H1 (cell line): ENCODE data around the gene FLRT2. TPM values are rescaled to one million over a fixed set of nuclear protein-coding genes. Genes with fewer than 3 reads are reported as not detected.

Experiments used
- CTCF ChIA-PET: fragments of 300-600 bp; sonication (Branson Sonifier 250); formaldehyde crosslinking; loops from one replicate; lab custom pipeline; 2021; ENCODE audit not compliant: partially characterized antibody; lab: Charles Lee
- POLR2A ChIA-PET: fragments of 300-600 bp; sonication (Branson Sonifier 250); formaldehyde crosslinking; loops from one replicate; lab custom pipeline; 2021; ENCODE audit warnings: inconsistent platforms; ENCODE audit not compliant: partially characterized antibody; lab: Charles Lee
- DNase-seq, 2 experiments: peaks; one replicate each; pipeline versions ENCODE4 v3.0.0 to v3.0.0-alpha.2; 2010 to 2022; ENCODE audit warnings: low spot score in 2 of 2, low read depth in 1 of 2, mixed read lengths in 1 of 2
- FAIRE-seq: peaks from 2 replicates; lab custom pipeline; 2011; peaks lifted over from hg19 to GRCh38; lab: Jason Lieb, UNC
- H2AFZ ChIP-seq: 2 replicates; pipeline ENCODE4 v1.8.1; 2012; ENCODE audit warnings: low read length, inconsistent platforms
- H2AK5ac ChIP-seq: 2 replicates; pipeline ENCODE4 v1.6.1; 2013; ENCODE audit warnings: low read depth, low read length
- H2BK120ac ChIP-seq: replicated peaks from 2 replicates; pipeline ENCODE3; 2013; ENCODE audit warnings: low read depth, low read length, inconsistent platforms
- H2BK12ac ChIP-seq: 2 replicates; pipeline ENCODE4 v1.6.1; 2013; ENCODE audit warnings: low read depth, low read length
- H2BK15ac ChIP-seq: 2 replicates; pipeline ENCODE4 v1.6.1; 2013; ENCODE audit warnings: low read length
- H2BK20ac ChIP-seq: 2 replicates; pipeline ENCODE4 v1.6.1; 2013; ENCODE audit warnings: low read length
- H2BK5ac ChIP-seq: 2 replicates; pipeline ENCODE4 v1.6.1; 2013; ENCODE audit warnings: low read depth, low read length
- H3K14ac ChIP-seq: 2 replicates; pipeline ENCODE4 v1.6.1; 2013; ENCODE audit warnings: inconsistent platforms; ENCODE audit not compliant: insufficient read length
- H3K18ac ChIP-seq: 2 replicates; pipeline ENCODE4 v1.6.1; 2013; ENCODE audit warnings: low read length; ENCODE audit errors: extremely low read depth
- H3K23ac ChIP-seq: 2 replicates; pipeline ENCODE4 v1.6.1; 2013; ENCODE audit warnings: inconsistent platforms; ENCODE audit not compliant: insufficient read length
- H3K23me2 ChIP-seq: 2 replicates; pipeline ENCODE4 v1.6.1; 2013; ENCODE audit warnings: low read depth, low read length
- H3K27ac ChIP-seq: 2 replicates; pipeline ENCODE4 v1.6.1; 2011; ENCODE audit warnings: low read depth, low read length, inconsistent platforms
- H3K27me3 ChIP-seq, 4 experiments: replicated peaks in 1 of 4; 1 replicate in 1 of 4; 2 replicates in 3 of 4; pipeline versions ENCODE4 v1.6.1 to v1.8.1; 2011 to 2013; ENCODE audit warnings: low read length in 3 of 4, mild to moderate bottlenecking in 3 of 4, inconsistent platforms in 2 of 4, mixed read lengths in 2 of 4, moderate library complexity in 1 of 4; ENCODE audit not compliant: control insufficient read depth in 3 of 4, insufficient read depth in 3 of 4; ENCODE audit errors: extremely low read depth in 1 of 4
- H3K36me3 ChIP-seq, 4 experiments: 2 replicates each; pipeline versions ENCODE4 v1.6.1 to v1.8.1; 2011 to 2013; ENCODE audit warnings: mild to moderate bottlenecking in 4 of 4, low read length in 3 of 4, moderate library complexity in 2 of 4, control low read depth in 1 of 4, inconsistent platforms in 1 of 4; ENCODE audit not compliant: insufficient read depth in 4 of 4, control insufficient read depth in 2 of 4
- H3K4ac ChIP-seq: replicated peaks from 2 replicates; pipeline ENCODE3; 2013; ENCODE audit warnings: low read length, low read depth, mixed read lengths, inconsistent platforms; ENCODE audit not compliant: insufficient read length
- H3K4me1 ChIP-seq, 4 experiments: replicated peaks in 1 of 4; 1 replicate in 1 of 4; 2 replicates in 3 of 4; pipeline versions ENCODE4 v1.6.1 to v1.8.1; 2011 to 2013; ENCODE audit warnings: low read length in 3 of 4, inconsistent platforms in 2 of 4, mixed read lengths in 1 of 4; ENCODE audit not compliant: insufficient read depth in 4 of 4, control insufficient read depth in 3 of 4
- H3K4me2 ChIP-seq, 2 experiments: 2 replicates each; pipeline versions ENCODE4 v1.6.1 to v1.8.1; 2011 to 2013; ENCODE audit warnings: low read depth in 2 of 2, low read length in 2 of 2, control low read depth in 1 of 2, inconsistent platforms in 1 of 2, mild to moderate bottlenecking in 1 of 2; ENCODE audit not compliant: insufficient read depth in 1 of 2
- H3K4me3 ChIP-seq, 4 experiments: fragments of 200-600, 300-600 bp in 1 of 4; sonication (generic), shearing (Covaris generic), sonication (Bioruptor Twin) in 1 of 4; 2 replicates each; pipeline versions ENCODE4 v1.5.1 to v1.8.1; 2011 to 2016; ENCODE audit warnings: low read length in 4 of 4, low read depth in 3 of 4, control low read depth in 2 of 4, inconsistent platforms in 2 of 4, mild to moderate bottlenecking in 2 of 4, mixed read lengths in 1 of 4, moderate library complexity in 1 of 4; ENCODE audit not compliant: insufficient read depth in 2 of 4; ENCODE audit errors: extremely low read depth in 1 of 4
- H3K56ac ChIP-seq: replicated peaks from 2 replicates; pipeline ENCODE3; 2013; ENCODE audit warnings: low read depth, mild to moderate bottlenecking, mixed read lengths, low read length, inconsistent platforms; ENCODE audit not compliant: insufficient read length
- H3K79me1 ChIP-seq: 2 replicates; pipeline ENCODE4 v1.6.1; 2013; ENCODE audit warnings: low read depth, low read length, control low read depth
- H3K79me2 ChIP-seq, 2 experiments: 2 replicates each; pipeline versions ENCODE4 v1.6.1 to v1.8.1; 2012 to 2013; ENCODE audit warnings: low read length in 2 of 2, mild to moderate bottlenecking in 2 of 2, inconsistent platforms in 1 of 2; ENCODE audit not compliant: insufficient read depth in 2 of 2, control insufficient read depth in 1 of 2
- H3K9ac ChIP-seq, 4 experiments: replicated peaks in 1 of 4; 1 replicate in 1 of 4; 2 replicates in 3 of 4; pipeline versions ENCODE4 v1.6.1 to v1.8.1; 2011 to 2013; ENCODE audit warnings: low read depth in 3 of 4, low read length in 3 of 4, control low read depth in 2 of 4, mild to moderate bottlenecking in 2 of 4, moderate library complexity in 2 of 4, inconsistent platforms in 1 of 4; ENCODE audit errors: extremely low read depth in 1 of 4
- H3K9me3 ChIP-seq, 2 experiments: 2 replicates each; pipeline versions ENCODE4 v1.6.1 to v1.8.1; 2012 to 2013; ENCODE audit warnings: mild to moderate bottlenecking in 2 of 2, moderate library complexity in 2 of 2, control low read depth in 1 of 2, inconsistent platforms in 1 of 2, low read depth in 1 of 2, low read length in 1 of 2, mixed read lengths in 1 of 2; ENCODE audit not compliant: insufficient read depth in 2 of 2
- H4K20me1 ChIP-seq, 2 experiments: replicated peaks in 1 of 2; 2 replicates each; pipeline versions ENCODE3 to v1.8.1; 2011 to 2013; ENCODE audit warnings: inconsistent platforms in 2 of 2, low read length in 2 of 2, mild to moderate bottlenecking in 1 of 2; ENCODE audit not compliant: insufficient read depth in 2 of 2, control insufficient read depth in 1 of 2
- H4K5ac ChIP-seq: 2 replicates; pipeline ENCODE4 v1.6.1; 2013; ENCODE audit warnings: low read length, low read depth, mixed read lengths, inconsistent platforms; ENCODE audit not compliant: insufficient read length
- H4K8ac ChIP-seq: 2 replicates; pipeline ENCODE4 v1.8.0; 2013; ENCODE audit warnings: mild to moderate bottlenecking, moderate library complexity, low read length, inconsistent platforms; ENCODE audit not compliant: insufficient read depth; ENCODE audit errors: extremely low read depth
- H4K91ac ChIP-seq: replicated peaks from 2 replicates; pipeline ENCODE3; 2013; ENCODE audit warnings: low read length, mixed read lengths, inconsistent platforms; ENCODE audit not compliant: insufficient read length
- CREB1 ChIP-seq: IDR thresholded peaks from 2 replicates; pipeline ENCODE4 v1.6.1; 2012; ENCODE audit warnings: inconsistent platforms
- WGBS, 2 experiments: shearing (Covaris generic) in 1 of 2; methylation state at CpG; one replicate each; pipeline versions ENCODE4 v1.1.6 to v1.1.7; 2013 to 2015; ENCODE audit warnings: low lambda C conversion rate in 2 of 2, mixed read lengths in 2 of 2, inconsistent platforms in 1 of 2, low coverage in 1 of 2, missing lambda C conversion rate in 1 of 2; ENCODE audit not compliant: insufficient replicate concordance in 2 of 2, insufficient coverage in 1 of 2, insufficient read length in 1 of 2; ENCODE audit errors: extremely low coverage in 1 of 2, missing lambda C conversion rate in 1 of 2; 5-methylcytosine and 5-hydroxymethylcytosine counted together
- polyA plus RNA-seq, 7 experiments: library from polyadenylated mRNA; depleted of rRNA in 3 of 7; stranded (reverse) in 5 of 7; unstranded in 2 of 7; fragments of >200 nt in 5 of 7; fragments of 200-250 nt in 2 of 7; gene quantifications; 1 replicate in 5 of 7; 2 replicates in 1 of 7; 4 replicates in 1 of 7; pipeline versions ENCODE4 v1.2.1 to v1.2.3, GENCODE V29; 2011 to 2013; ENCODE audit warnings: missing spikeins in 2 of 7, mixed read lengths in 2 of 7
- total RNA-seq: library from RNA; stranded (reverse); fragmentation: NEBNext Ultra II Directional; extraction: Animal tissue kit (Norgen Biotek cat#: 25700); gene quantifications from 2 replicates; pipeline ENCODE4 v1.2.1, GENCODE V29; 2021
- TF ChIP-seq, protein P1 (sequence below): IDR thresholded peaks from 2 replicates; pipeline ENCODE4 v1.6.1; 2011; ENCODE audit warnings: low read depth, mild to moderate bottlenecking, low read length; ENCODE audit not compliant: insufficient read depth

FLRT2 gene
- total and polyA plus RNA-seq, 2 of the 8 experiments (the other 6 are each of a cell fraction or from before 2014, with no cell fraction given) = 2.4 to 6.9 TPM

DNA sequence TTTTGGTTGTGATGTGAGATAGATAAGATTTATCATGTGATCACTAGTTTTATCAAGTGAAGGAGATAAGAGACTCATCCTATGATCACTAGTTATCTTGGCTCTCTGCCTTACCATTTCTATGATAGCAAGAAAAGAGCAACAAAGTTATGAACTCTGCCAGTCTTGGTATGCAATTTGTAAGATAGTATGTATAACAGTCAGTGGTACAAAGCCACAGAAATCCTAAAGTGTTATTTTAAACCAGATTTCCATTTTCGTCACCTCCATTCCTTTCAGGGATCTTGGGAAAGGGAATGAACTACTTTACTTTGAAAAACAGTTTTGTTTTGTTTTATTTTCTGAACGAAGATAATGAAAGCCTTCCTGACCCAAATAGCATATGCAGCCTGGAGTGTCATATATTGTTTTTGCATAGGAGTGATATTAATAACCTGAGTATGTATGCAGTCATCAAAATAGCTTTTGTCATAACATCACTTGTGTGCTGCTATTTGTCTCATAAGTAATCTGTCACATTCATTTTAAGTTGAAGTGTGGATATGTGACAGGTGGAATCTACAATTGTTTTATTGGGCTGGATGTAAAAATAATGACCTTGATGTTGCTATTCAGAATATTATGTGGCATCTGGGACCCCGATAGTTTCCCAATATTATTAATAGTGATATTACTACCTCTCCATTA is 35.0 kb downstream of the FLRT2 start:
- Histone ChIP-seq H3K27me3 (no peaks in the 10 kb centered on the region), H2BK120ac (no peak overlapping the region), H3K4me1 (peaks cover 0 to 4% (median 2%) of the 10 kb centered on the region in 4 experiments; a peak in 5 of 7 replicates), H2BK5ac (no peak overlapping the region), H3K14ac (no peak overlapping the region), H3K23ac (no peak overlapping the region), H2AK5ac (no peak overlapping the region), H3K18ac (no peak overlapping the region), H3K56ac (no peak overlapping the region), H3K4me3 (no peak overlapping the region), H3K23me2 (no peaks in the 10 kb centered on the region), H4K5ac (no peak overlapping the region), H3K79me1 (no peaks in the 10 kb centered on the region), H3K4me2 (no peak overlapping the region), H2BK12ac (no peak overlapping the region), H3K27ac (no peak overlapping the region), H4K8ac (no peak overlapping the region), H2BK20ac (no peak overlapping the region), H3K79me2 (no peaks in the 10 kb centered on the region), H3K9ac (no peak overlapping the region), H3K36me3 (no peaks in the 10 kb centered on the region), H4K91ac (no peak overlapping the region), H3K4ac (no peak overlapping the region), H2BK15ac (no peak overlapping the region), H3K9me3 (no peaks in the 10 kb centered on the region), H4K20me1 (no peaks in the 10 kb centered on the region), H2AFZ (no peak overlapping the region)
- ChIA-PET CTCF (no interaction called here), POLR2A (no interaction called here)
- DNase-seq (no peak), FAIRE-seq (no peak)
- WGBS, 2 experiments = 95% methylated on average over 3 of the region's 3 CpGs; no CpG with 5 or more reads in 1 of the 2 experiments
- TF ChIP-seq, protein P1, sequence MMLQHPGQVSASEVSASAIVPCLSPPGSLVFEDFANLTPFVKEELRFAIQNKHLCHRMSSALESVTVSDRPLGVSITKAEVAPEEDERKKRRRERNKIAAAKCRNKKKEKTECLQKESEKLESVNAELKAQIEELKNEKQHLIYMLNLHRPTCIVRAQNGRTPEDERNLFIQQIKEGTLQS = no peak
- TF ChIP-seq CREB1 = no peak
